HG03064 (cell line): ENCODE data around the gene NHSL1.

Experiments
- ATAC-seq: cut with Tn5 transposase; IDR thresholded peaks from one replicate; pipeline ENCODE4 v1.9.1; 2021; ENCODE audit warnings: low read depth; ENCODE audit not compliant: unreplicated experiment

The NHSL1 gene

GRCh38 chr6:138468320-138469015, 30.8 kb downstream of the NHSL1 start:
- no peak for ATAC-seq

DNA sequence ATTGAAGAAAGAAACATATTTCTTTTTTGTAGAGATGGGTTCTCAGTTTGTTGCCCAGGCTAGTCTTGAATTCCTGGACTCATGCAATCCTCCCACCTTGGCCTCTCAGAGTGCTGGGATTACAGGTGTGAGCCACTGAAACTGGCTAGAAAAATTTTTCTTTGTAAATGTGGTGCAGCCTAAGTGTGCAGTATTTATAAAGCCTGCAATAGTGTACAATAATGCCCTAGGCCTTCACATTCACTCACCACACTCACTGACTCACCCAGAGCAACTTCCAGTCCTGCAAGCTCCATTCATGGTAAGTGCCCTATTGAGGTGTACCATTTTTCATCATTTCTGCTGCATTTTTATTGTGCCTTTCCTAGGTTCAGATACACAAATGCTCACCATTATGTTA, 31.4 kb downstream of the NHSL1 start:
- no peak for ATAC-seq

GRCh38 chr6:138465007-138465645, 34.2 kb downstream of the NHSL1 start:
- ATAC-seq = no peak

DNA sequence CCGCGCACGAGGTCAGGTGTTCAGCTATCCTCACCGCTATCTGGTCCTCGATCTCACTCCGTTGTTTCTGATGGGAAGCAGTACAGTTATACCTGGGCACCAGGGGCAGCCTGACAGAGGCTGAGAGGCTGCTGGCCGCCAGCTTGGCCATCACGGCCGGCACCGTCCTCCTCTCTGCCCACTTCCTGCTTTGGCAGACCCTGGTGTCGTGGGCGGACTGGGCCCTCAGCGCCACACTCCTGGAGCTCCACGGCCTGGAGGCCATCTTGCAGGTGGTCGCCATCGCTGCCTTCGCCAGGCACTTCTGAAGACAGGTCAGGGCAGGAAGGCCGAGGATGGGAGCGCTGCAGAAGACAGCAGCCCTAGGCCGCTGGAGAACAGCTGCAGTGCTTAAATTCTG, 35.2 kb downstream of the NHSL1 start:
- ATAC-seq = no peak

GRCh38 chr6:138461647-138462046, 37.6 kb downstream of the NHSL1 start:
- ATAC-seq = no peak

DNA sequence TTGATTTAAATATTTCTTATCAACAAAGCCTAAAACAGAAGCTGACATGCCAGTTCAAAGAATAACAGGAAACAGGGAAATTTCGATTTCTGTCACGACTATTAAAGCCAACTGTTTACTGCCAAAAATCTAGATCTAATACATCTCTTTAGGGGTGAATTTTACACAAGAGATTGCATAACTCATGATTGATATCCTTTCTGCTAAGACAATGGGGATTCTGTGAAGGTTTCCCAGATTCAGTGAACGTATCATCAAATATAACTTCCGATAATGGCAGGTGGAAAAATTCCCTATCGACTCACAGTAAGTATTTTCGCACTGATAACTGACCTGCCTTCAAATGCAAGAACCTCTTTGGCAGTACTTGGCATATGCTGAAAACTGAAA, 42.9 kb downstream of the NHSL1 start:
- no peak for ATAC-seq

- ATAC-seq = peak; percentile 97
These were observed 43.4 kb downstream of the NHSL1 start for GRCh38 chr6:138455746-138456400.

DNA sequence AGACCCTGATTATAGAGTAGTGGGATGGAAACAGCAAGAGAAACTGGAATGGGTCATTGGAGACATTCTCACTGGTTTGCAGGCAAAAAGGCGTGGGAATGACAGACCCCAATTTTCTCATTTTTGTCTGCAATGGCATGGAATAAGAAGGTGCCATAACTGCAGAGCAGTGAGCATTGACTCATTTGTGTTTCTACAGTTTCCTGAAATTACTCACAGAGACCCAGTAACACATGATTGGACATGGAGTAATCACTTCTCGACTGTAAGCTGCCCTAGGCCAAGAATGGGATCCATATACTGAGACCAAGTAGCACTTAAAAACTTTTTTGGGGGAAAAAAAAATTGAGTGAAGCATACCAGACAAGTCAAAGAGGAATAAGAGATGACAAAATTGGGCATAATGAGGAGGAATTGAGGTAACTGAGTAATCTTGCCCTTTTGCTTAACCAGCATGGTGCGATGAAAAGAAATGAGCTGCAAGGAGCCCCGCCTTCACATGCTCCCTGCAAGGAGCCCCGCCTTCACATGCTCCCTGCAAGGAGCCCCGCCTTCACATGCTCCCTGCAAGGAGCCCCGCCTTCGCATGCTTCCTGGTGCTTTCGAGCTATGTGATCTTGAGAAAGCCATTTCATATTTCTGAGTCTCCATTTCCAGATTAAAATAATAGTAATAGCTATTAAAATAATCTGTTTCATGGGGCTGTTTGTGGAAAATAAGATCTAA, 44.1 kb downstream of the NHSL1 start:
- ATAC-seq = no peak

- no peak for ATAC-seq
These were observed 48.3 kb downstream of the NHSL1 start for GRCh38 chr6:138451043-138451442.

DNA sequence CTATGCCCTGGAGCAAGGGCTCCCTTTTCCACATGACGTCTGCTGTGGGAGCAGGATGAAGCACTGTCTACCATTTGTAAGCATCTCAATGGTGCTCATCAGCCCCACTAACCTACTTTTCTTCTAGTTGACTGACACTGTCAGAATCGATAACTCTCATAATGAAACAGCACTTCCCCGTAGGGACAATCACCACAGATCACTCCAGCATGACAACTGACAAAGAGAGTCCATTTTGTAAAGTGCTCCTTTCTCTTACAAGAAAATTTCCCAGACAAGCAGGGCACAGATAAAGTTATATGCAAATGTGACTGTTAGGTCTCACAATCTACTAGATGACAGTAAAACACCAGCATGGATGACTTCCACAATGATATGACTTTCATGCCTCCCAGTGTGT, 48.8 kb downstream of the NHSL1 start:
- no peak for ATAC-seq

GRCh38 chr6:138446821-138447220, 52.5 kb downstream of the NHSL1 start:
- no peak for ATAC-seq

DNA sequence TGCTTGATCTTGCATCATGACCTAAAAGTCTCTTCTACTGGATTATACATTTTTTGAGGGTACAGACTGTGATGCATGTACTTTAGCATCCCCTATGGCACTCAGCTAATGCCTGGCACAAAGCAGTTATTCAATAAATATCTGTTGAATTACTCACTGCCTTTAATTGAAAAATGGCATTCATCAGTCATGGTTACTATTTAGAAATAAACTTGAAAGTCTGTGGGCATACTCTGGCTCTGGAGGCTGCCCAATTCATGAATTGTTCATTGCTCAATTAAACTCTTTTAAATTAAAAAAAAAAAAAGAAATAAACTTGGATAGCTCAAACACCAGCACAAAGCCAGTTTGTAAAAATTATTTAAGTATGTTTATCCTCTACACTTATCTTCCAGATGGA, 55.3 kb downstream of the NHSL1 start:
- no peak for ATAC-seq

GRCh38 chr6:138442663-138443062, 56.6 kb downstream of the NHSL1 start:
- no peak for ATAC-seq

DNA sequence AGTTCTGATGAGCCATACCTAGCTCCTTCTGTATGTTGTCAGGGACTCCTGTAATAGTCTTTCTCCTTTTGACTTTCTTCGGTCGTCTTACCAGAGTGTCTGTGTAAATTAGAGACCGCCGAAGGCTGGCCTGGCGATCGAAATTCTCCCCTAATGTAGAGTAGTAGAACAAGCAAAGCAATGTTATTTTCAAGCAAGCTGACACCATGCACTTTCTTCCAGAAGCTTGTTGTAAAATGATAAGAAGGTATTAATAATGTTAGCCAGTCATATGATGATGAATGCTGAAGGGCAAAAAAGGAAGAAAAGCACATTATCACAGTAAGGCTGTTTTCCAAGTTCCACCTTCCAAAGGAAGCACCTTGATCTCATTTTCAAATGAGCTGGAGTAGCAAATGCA, 57.3 kb downstream of the NHSL1 start:
- ATAC-seq = no peak

GRCh38 chr6:138440758-138441357, 58.4 kb downstream of the NHSL1 start:
- ATAC-seq = no peak

- no peak for ATAC-seq
These were observed 59.0 kb downstream of the NHSL1 start for GRCh38 chr6:138440296-138440695.

GRCh38 chr6:138439546-138439945, 59.7 kb downstream of the NHSL1 start:
- ATAC-seq = no peak

DNA sequence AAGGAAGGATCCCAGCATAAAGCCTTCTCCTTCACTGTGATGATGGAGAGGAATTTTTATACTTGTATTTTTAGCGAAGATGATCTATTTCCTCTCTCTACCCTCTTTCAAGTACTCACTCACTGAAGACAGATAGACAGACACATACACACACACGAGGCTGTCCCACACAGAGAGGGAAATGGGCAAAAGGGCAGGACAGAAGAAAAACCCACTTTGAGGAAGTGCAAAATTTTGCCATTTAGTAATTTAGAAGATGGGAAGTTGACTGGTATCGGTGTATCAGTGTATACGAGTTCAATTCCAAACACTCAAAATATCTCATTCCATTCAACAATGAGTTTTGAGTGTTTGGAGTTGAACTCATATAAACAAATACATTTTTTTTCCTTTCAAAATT, 64.4 kb downstream of the NHSL1 start:
- no peak for ATAC-seq

GRCh38 chr6:138434096-138434495, 65.2 kb downstream of the NHSL1 start:
- ATAC-seq = no peak

DNA sequence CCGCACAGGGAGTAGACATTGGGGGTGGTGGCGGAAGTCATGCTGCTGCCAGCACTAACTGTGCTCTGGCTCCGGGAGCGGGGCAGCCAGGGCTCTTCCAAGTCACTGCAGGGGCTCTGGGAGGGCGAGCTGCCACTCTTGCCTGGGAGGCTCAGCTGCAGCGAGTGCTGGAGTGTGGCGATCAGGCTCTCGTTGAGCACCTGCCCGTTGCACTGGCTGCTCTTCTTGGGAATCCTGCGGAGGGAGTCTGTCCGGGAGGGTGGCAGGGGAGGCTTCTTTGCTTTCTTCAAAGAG, 67.3 kb downstream of the NHSL1 start:
- ATAC-seq = no peak
